Middle frontal gyrus (tissue), 1 donor: ENCODE results near the gene HSPB2.

ENCODE experiments used
- DNase-seq: peaks from one replicate; pipeline ENCODE4 v3.0.0-alpha.2; 2015; ENCODE audit warnings: low spot score; ENCODE audit errors: extremely low spot score

The HSPB2 gene

DNA sequence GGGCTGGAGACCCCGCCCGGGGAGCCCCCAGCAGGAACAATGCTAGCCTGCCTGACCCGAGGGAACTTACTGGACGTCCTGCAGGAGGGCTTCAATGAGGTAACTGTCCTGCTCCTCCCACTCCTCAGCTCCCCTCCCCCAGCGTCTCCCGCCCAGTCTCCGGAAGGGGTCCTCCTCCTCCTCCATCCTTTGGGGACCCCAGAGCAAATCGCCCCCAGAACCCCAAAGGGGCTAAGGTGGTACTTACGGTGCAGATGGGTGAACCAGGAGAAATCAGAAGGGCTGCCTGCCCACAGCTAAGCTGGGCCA, 24.9 kb downstream of the HSPB2 start:
- no peak for DNase-seq

DNA sequence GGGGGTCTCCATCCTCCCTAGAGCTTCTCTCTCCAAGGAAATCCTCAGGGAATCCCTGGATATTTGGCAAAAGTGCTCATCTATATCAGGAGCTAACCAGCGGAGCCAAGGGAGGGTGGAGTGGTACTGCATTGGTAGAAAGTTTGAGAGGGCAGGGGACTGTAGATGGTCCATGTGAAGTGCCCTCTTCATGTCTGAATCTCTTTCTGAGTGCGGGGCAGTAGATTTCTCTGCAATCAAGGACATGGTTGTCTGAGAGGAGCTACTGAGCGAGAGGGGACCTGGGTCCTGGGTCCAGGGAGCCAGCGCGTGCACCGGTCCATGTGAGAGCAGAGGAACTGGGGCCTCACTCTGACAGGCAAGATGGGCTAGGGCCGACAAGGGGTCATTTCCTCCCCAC, 25.3 kb downstream of the HSPB2 start:
- no peak for DNase-seq

DNA sequence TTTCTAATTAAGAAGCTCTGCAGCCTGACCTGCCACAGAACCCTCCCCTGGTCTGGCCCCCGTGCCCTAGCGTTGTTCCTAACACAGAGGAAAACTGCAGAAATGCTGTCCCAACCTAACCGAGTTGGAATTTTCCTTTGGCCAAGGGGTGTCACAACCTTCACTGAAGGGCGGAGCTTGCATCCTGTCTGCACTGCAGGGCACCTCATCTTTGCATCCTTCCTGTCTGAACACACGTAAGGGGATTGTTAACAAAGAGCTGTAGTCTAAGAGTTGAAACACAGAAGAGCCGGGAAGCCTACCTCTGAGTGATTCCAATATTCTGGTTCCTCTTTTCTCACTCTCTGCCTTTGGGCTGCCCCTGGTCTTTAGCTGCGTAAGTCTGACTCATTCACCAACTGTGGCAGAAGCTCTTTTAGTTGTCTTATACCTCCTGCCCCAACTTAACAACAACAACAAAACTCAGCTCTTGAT, 26.2 kb downstream of the HSPB2 start:
- DNase-seq, result no peak

DNA sequence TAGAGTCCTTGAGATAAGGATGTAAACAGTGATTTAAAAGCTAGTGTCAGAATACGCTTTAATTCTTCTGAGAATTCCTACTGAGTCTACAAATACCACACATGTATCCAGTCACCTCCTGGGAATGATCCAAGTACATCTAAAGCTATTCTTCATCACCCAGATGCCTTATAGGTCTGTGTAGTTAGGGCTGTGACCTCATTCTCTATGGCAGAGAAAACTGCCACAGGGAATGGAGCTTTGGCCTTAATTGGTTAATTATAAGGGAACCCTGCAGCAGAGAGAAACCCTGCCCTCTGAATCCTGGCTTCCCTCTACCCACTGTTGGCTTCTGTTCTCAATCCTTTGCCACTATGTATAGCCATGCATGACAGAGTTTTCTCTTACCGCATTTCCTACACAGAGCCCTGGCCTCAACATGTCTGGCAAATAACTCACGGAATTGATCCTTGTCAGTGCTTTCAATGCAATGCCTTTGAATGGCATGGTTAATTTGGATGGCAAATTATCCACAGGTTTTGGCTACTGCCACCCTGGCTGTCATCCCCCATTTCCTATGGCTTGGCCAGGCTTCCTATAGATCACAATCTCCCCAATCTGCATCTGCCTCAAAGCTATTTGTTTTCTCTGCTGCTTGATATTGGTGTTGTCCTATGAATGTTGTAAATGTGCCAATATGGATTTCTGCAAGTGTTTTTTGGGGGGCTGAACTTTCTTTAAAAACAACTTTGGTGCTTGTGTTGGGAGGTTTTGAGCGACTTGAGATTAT, 27.5 kb downstream of the HSPB2 start:
- no peak for DNase-seq

DNA sequence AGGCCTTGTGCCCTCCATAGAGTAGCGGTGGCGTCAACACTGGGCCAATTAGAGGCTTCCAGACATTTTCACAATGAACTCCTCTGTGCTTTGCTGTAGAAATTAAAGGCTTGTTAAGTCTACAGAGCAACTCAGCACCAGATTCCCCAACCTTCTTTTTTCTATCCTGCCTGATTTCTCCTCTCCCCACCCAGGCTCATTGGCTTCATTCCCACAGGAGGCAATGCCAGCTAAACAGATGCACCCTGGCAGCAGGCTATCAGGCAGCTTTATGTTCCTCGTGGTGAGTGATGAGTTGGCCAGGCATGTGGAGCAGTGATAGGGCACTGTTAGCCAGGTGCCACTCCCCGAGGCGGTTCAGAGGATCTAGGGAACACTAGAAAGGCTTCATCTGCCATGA, 29.4 kb downstream of the HSPB2 start:
- DNase-seq, result no peak

DNA sequence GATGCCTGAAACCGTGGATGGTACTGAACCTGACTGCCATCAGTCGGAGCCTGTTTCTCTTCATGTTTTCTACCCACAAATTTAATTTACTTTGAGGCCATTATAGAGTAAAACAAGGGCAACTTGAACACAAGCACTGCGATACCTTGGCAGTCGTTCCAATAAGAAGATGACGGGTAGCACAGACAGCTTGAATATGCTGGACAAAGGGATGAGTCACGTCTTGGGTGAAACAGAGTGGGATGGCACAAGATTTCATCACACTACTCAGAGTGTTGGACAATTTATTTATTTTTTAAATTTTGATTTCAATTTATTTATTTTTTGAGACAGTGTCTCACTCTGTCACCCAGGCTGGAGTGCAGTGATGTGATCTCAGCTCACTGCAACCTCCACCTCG, 30.3 kb downstream of the HSPB2 start:
- no peak for DNase-seq

DNA sequence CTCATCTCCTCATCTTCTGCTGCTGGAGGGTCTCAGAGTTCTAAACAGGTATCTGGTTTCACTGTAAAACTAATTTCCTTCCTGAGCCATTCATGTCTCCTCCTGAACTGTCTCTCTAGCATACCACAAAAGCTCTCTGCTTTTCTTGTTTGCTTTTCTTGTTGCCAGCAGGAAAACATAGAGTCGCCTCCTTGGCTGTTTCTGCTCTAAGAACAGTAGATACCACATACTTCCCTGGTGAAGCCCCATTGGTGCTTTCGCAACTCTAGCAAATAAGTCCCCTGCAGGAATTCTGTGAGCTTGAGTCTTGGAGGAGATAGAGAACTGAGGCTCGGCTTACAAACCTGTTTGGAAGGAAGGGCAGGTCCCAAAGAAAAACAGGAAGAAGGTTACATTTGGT, 31.6 kb downstream of the HSPB2 start:
- no peak for DNase-seq

DNA sequence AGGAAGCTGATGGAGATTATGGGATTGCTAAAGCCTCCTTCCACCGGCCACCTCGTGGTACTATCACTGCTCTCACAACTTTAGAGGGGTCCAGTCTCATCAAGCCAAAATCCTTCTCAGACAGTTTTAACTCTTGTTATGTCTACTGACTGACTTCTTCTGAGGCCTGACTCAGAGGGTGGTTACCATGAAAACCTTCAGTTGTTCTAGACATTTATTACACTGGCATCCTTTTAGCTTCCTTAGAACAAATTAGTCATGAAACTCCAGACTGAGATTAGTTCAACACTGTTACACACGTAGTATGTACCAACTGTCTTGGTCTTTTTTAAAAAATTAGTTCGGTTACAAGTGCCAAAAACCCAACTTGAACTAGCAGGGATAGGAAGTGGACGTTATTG, 32.1 kb downstream of the HSPB2 start:
- DNase-seq, result no peak

DNA sequence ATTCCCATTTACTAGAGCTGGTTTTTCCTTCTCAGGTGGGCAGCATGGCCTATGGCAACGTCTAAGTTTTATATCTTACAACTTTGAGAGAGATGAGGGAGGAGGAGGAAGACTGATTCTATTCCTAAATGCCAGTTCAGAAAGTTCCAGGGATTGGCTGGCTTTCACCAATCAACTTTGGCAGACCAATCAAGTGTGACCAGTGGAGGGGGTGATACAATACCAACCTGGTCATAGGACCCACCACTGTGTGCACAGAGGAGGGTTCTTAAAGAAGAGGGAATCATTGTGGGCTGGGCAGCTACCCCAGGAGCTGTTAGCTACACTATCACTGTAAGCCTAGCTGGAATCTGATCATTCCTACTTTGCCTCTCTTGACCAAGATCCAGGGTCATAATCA, 32.7 kb downstream of the HSPB2 start:
- DNase-seq, result no peak

DNA sequence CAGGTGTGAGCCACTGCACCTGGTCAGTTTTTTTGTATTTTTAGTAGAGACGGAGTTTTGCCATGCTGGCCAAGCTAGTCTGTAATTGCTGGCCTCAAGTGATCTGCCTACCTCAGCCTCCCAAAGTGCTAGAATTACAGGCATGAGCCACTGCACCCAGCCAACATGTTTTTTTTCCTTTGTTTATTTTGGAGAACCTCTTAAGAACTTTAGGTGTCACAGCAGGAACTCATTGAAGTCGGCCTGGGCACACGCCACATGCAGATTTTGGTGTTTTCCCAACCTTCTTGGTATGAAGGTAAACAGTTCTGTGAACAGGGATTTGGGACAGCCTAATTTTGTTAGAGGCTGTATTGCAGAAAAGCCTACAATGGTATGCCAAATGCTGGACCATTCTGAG, 34.0 kb downstream of the HSPB2 start:
- DNase-seq, result no peak

DNA sequence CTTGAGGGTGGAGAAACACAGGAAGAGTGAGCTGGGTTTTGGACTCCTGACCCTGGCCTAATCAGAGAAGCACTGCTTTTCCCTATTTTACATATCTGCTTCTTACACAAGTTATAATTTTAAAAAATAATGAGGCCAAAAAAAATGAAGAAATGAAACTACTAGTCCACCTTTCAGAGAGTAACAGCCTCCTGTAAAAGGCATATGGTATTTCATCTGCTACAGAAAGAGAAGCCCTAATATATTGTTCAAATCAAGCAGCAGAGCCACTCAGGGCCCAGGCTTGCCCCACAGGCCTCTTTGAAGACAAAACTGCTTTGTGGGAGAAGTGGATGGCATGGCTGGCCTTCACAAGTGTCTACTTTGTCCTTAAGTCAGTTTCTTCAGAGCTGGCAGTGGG, 34.6 kb downstream of the HSPB2 start:
- DNase-seq, result no peak

DNA sequence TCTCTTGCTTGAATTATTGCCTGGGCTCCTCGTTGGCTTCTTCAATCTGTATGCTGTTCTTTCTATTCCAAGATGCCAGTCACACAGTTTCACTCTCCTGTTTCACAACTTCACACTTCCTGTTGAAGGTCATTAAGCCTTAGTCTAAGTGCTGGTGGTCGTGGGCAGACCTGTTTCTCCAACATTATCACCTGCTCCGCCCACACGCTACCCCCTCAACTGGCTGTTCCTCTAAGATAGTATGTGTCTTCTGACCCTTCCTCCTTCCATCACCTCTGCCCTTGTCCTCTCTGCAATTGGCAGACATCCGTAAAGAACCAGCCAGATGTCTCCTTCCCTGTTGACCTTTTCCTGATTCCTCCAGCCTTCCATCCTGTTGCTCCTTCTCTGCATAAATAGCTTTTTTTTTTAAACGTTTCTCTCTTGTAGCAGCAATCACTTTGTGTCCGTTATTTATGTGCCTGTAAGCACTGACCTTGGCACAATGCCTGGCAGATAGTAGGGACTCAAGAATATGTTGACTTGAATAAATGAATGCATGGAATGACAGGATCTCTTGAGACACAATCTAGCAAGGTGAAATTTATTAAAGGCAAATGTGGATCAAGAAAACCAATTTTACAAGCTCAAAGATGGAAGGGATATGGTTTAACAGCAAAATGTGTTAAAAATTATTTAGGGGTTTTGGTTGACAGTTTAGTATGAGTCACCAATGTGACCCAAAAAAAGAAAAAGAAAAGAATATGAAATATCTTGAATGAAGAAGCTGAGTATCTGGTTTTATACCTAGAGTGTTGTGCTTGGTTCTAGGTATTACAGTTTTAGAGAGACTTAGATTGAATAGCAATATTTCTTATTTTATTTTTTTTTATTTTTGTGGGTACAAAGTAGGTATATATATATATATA, 37.2 kb downstream of the HSPB2 start:
- no peak for DNase-seq

DNA sequence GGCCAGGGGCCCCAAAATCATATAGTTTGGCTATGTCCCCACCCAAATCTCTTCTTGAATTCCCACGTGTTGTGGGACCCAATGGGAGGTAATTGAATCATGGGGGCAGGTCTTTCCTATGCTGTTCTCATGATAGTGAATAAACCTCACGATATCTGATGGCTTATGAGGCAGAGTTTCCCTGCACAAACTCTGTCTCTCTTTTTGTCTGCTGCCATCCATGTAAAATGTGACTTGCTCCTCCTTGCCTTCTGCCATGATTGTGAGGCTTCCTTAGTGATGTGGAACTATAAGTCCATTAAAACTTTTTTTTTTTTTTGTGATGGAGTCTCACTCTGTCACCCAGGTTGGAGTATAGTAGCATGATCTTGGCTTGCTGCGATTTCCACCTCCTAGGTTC, 39.0 kb downstream of the HSPB2 start:
- no peak for DNase-seq

DNA sequence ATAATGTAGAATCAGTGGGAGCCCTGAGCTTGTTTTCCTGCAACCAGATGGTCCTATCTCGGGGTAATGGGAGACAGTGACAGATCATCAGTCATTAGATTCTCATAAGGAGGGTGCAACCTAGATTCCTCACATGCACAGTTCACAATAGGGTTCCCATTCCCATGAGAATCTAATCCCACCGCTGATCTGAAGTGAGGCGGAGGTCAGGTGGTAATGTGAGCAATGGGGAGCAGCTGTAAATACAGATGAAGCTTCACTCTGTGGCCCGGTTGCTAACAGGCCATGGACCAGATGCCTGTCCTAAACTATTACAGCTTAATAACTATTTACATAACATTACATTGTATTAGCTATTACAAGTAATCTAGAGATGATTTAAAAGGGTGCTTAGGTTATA, 41.6 kb downstream of the HSPB2 start:
- DNase-seq, result no peak

DNA sequence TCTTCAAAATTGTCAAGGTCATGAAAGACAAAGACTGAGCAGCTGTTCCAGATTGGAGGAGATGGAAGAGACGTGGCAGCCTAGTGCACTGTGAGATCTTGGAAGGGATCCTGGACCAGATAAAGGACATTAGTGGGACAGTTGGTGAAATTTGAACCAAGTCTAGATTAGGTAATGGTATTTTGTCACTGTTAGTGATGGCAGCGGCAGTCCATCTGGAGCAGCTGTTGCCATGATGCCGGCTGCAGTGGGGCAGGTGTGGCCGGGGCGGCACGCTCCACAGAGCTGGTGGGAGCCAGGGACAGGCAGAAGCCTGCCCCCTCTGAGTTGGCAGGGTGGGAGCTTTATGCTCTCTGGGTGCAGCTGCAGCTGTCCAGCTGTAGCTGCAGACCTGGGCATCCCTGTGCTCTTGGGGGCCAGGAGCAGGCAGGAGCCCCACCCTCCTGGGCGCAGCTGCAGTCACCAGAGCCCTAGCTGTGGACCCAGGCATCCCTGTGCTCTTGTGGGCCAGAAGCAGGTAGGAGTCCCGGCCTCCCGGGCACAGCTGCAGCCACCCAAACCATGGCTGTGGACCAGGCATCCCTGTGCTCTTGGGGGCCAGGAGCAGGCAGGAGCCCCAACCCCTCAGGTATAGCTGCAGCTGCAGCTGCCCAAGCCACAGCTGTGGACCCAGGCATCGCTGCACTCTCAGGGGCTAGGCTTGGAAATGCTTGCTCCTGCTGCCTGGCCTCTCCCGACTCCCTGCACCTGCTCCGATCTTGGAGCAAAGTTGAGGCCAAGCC, 45.3 kb downstream of the HSPB2 start:
- no peak for DNase-seq

DNA sequence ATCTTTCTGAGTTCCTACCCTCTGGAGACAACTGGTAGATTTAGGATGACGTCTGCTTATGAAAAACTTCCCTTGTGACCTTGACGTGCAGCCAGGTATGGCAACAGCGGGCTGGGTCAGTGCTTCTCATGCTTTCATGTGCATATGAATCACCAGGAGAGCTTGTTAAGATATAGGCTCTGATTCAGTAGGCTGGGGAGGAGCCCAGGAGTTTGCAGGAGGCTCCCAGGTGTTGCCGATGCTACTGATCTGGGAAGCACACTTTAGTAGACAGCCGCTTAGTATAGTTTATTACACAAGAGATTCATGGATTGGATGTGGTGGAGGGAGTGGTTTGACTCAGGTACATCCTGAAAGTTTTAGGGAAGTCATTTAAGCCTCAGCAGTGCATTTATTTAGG, 48.4 kb downstream of the HSPB2 start:
- no peak for DNase-seq

DNA sequence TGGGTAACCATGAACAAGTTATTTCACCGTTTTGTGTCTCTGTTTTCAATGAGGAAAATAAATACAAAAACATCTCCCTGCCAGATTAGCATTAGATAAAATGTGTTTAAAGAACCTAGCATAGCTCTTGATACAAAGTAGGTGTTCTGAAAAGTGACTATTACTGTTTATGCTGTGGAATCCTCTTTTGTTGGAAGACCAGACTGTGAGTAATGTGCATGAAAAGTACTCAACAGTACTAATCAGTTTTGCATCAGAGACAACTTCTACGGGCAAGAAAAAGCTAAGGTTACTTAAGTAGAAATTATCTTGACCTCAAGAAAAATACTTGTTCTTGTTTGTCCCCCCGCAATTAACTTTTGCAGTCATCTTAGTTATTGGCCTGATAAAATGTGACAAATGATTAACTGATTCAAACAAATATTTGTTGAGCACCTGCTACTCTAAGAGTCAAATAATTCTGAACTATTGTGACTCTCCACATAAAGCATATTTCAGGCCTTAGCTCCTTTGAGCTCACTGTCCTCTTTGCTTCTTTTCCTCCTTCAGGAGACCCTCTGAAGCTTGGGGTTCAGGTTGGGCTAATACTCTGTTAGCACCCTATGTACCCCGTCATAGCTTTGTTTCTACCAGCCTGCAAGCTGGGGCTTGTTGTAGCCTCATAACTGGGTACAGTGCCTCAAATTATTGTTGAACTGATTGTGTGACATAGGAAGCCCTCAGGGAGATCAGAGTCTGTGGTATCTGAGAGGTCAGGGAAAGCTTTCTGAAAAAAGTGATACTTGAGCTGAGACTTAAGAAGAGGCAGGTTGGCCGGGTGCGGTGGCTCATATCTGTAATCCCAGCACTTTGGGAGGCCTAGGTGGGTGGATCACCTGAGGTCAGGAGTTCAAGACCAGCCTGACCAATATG, 49.1 kb downstream of the HSPB2 start:
- DNase-seq, result no peak
